ENCODE data around the gene CPA5. TPM values are rescaled to one million over a fixed set of nuclear protein-coding genes. Genes with fewer than 3 reads are reported as not detected.

The CPA5 gene
- total RNA-seq, 1 experiment from 2014 or later, result not detected

DNA sequence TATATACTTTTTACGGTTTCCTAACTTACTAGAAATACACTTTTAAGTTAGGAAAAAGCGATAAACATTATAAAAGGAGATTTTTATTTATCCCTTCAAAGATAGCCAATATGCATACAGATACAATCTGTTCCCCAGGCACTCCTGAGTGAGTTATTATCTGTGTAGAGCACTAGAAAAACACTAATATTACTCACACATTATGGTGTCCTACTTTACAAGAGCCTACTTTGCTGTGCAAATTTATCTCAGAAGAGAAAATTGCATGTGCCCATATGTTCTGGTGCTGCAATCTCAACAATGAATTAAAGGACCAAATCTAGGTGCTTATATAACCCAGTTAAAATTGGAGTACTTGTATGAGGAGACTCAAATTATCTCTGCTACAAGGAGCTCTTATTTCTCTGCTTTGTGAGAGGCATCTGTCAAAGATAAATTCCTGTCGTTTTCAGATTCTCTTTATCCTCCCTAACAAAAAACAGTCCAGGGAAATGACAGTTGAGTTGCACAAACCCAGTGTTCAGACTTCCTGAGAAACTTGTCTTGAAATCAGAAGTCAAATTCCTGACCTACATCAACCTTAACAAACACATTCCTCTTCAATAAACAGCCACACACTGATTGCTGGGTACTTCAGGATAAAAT lies 64.6 kb downstream of the CPA5 start:
- no peak overlapping the region for H3K14ac ChIP-seq (ENCODE audit: insufficient read depth, low read length)
- no peak overlapping the region for H3K4me3 Mint-ChIP-seq
- peaks cover 0 to 3% (median 0%) of the 10 kb centered on the region in 3 experiments; a peak in 3 of 7 replicates for H3K36me3 Mint-ChIP-seq (ENCODE audit: insufficient read depth in 1 of 3, low read depth in 3 of 3)

More for the DNA sequence above, 64.6 kb downstream of the CPA5 start:
- Histone ChIP-seq H4K5ac (ENCODE audit: insufficient read length, low read depth, low read length) (no peak overlapping the region), H3K4me2 (ENCODE audit: insufficient read depth, insufficient read length, low read length) (no peak overlapping the region), H3K9me3 (ENCODE audit: control insufficient read depth, low read depth, low read length) (no peaks in the 10 kb centered on the region), H3K9ac (ENCODE audit: extremely low read depth, insufficient read length, low read length) (no peak overlapping the region), H3K18ac (ENCODE audit: insufficient read length, low read depth, low read length) (no peak overlapping the region), H2BK5ac (ENCODE audit: insufficient read length, low read length) (no peak overlapping the region), H3K23me2 (ENCODE audit: insufficient read length, low read depth, low read length, poor library complexity, severe bottlenecking) (no peaks in the 10 kb centered on the region), H4K8ac (replicated peaks; ENCODE audit: insufficient read length, low read depth, low read length) (no peak overlapping the region), H3K4me1 (ENCODE audit: insufficient read depth, low read length) (no peaks in the 10 kb centered on the region), H3K23ac (ENCODE audit: insufficient read length, low read depth, low read length) (no peak overlapping the region), H3K79me1 (ENCODE audit: insufficient read depth, low read depth, low read length, poor library complexity, severe bottlenecking) (no peaks in the 10 kb centered on the region), H4K20me1 (ENCODE audit: control insufficient read depth, insufficient read depth, insufficient read length) (no peaks in the 10 kb centered on the region), H2AK5ac (ENCODE audit: insufficient read length, low read length) (no peak overlapping the region), H2AFZ (ENCODE audit: low read length) (no peak overlapping the region), H3T11ph (ENCODE audit: low read length) (no peak overlapping the region), H2BK120ac (ENCODE audit: low read depth, low read length, poor library complexity, severe bottlenecking) (no peak overlapping the region), H3K27me3 (ENCODE audit: insufficient read depth, low read length) (no peaks in the 10 kb centered on the region), H3K56ac (ENCODE audit: insufficient read length, low read depth, low read length) (no peak overlapping the region), H2BK20ac (ENCODE audit: low read depth, low read length, poor library complexity, severe bottlenecking) (no peak overlapping the region), H3K27ac (ENCODE audit: insufficient read length, low read depth, low read length) (no peak overlapping the region), H3K4ac (ENCODE audit: low read depth, low read length) (no peak overlapping the region), H4K91ac (ENCODE audit: insufficient read length, low read depth, low read length) (no peak overlapping the region), H2BK15ac (ENCODE audit: low read depth, low read length) (no peak overlapping the region), H2BK12ac (ENCODE audit: insufficient read length, low read depth, low read length) (no peak overlapping the region), H3K79me2 (ENCODE audit: insufficient read depth, low read length) (no peaks in the 10 kb centered on the region)
- DNase-seq, result no peak
- TF ChIP-seq CTCF (conservative IDR thresholded peaks at IDR 0.05), result no peak
- H3K27me3 Mint-ChIP-seq (ENCODE audit: low read depth), result no peaks in the 10 kb centered on the region
- no peaks in the 10 kb centered on the region for H3K9me3 Mint-ChIP-seq
- no peaks in the 10 kb centered on the region for H3K4me1 Mint-ChIP-seq
- WGBS (ENCODE audit: extremely low coverage, insufficient read length, low lambda C conversion rate), result no CpG with 5 or more reads among the region's 3 CpGs
- H3K27ac Mint-ChIP-seq, result no peak overlapping the region
